Brain pericyte (primary cell): ENCODE results near the gene EIF3F.

ENCODE experiments used
- DNase-seq: peaks from one replicate; pipeline ENCODE4 v3.0.0-alpha.2; 2012; ENCODE audit warnings: low read depth, low spot score

EIF3F gene

DNA sequence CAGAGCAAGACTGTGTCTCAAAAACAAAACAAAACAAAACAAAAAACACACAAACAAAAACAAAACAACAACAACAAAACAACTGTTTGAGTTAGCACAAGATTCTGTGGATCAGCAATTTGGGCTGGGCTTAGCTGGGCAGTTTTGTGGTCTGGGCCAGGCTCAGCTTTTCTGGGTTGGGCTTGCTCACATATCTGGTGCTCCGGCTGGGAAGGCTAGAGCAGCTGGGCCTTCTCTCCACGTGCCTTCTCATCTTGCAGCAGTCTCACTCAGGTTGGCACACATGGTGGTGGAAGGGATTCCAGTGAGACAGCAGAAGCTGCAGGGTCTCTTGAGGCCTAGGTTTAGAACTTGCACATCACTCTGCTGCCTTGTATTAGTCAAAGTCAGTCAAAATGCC lies 35.7 kb downstream of the EIF3F start:
- DNase-seq, result no peak

DNA sequence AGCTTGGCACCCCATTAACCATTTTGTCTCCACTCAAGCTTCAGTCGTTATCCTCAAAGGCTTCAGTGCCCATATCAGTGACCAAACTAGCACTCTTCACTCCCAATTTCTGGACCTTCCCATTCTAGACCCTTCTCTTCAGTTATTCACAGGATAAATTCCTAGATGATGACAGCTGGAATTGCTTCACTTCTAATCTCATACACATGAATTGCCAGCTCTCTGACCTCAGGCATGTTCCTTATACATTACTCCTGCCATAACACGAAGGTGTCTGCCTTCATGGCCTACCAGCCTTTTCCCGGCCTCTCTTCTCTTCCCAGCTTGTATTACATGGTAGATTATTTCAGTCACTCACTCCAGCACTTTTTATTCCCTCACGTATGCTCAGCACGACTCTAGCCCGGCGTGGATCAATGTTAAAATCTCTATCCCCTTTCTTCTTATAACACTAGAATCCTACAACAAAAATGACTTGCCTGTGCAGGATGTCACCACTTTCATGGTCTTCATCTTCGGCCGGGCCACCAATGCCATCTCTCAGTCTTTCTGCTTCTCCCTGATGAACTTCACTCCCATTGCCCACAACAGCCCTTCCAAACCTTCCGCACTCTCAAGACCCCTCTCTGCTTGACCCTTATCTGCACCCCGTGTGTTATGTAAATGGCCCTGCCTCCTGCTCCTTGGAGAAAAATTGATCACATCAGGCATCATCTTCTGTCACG lies 36.9 kb downstream of the EIF3F start:
- no peak for DNase-seq

DNA sequence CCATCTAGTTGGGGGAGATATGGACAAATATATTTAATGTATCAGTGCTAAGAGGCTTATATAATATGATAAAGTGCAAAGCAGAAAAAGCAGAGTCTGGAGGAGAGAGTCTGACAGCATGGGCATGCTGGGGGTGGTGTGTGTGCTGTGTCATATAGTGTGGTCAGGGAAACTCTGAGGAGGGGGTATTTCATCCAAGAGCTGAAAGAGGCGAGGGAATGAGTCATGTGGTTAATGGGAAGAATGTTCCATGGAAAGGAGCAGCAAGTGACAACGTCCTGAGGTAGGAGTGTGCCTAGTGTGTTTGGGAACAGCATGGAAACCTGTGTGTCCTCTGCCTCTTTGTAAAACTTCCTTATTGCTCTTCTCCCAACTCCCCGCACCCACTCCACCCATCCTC lies 38.0 kb downstream of the EIF3F start:
- no peak for DNase-seq

DNA sequence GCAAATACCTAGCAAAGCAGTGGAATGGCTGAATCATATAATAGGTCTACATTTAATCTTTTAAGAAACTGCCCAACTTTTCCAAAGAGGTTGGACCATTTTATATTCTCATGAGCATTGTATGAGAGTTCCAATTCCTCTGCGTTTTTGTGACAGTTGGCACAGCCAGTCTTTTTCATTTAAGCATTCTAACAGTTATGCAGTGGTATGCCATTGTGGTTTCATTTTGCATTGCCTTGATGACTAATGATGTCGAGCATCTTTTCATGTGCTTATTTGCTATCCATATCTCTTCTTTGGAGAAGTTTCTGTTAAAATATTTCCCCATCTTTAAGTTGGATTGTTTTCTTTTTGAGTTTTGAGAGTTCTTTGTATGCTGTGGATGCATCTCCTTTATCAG lies 38.7 kb downstream of the EIF3F start:
- no peak for DNase-seq

- no peak for DNase-seq
These were observed 39.8 kb downstream of the EIF3F start for GRCh38 chr11:8026982-8027381.

DNA sequence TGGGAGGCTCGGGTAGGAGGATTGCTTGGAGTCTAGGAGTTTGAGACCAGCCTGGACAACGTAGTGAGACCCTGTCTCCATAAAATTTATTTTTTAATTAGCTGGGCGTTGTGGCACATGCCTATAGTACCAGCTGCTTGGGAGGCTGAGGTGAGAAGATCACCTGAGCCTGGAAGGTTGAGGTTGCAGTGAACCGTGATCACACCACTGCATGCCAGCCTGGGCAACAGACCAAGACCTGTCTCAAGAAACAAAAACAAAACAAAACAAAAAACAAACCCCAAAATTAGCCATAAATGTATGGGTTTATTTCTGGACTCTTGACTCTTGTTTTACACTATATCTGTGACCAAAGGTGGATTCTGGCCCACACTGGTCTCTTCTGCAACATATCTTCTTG lies 41.6 kb downstream of the EIF3F start:
- no peak for DNase-seq

- no peak for DNase-seq
These were observed 43.5 kb downstream of the EIF3F start for GRCh38 chr11:8030526-8031247.

GRCh38 chr11:8031248-8032115 lies 44.3 kb downstream of the EIF3F start:
- no peak for DNase-seq

- no peak for DNase-seq
These were observed 45.0 kb downstream of the EIF3F start for GRCh38 chr11:8032122-8032521.

DNA sequence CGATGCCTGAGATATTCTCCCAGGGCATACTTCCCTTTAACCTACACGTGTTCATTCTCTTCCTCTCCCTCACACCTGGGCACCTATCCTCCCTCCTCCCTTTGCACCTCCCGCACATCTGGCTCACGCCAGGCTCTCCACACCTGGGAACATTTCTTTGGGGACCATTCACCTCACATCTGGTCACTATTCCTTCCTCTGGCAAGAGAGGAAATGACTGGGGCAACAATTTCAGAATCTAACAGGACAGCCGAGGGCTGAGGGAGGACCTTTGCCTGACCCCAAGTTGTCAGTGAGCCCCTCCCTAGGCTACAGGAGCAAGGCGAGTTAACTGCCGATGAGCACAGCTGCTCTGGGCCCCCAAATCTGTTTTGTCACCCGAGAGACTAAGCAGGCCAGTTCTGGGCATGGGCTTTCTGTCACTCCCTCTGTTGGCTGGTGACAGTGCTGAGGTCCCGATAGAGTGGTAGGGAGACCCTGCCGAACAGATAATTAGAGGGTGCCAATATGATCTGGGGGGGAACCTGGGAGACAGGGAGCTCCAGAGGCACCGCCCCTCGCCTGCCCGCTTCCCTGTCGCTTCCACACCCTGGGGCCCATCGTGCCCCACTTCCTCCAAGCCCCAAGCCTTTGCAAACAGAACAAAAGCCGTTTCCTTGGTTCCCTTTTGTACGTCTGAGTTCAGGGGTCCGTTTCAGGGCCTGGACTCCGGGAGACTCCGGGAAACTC lies 45.6 kb downstream of the EIF3F start:
- no peak for DNase-seq

- DNase-seq, result peak; percentile 34
These were observed 46.4 kb downstream of the EIF3F start for GRCh38 chr11:8033305-8034105.

- DNase-seq, result no peak
These were observed 47.0 kb downstream of the EIF3F start for GRCh38 chr11:8034106-8034585.

DNA sequence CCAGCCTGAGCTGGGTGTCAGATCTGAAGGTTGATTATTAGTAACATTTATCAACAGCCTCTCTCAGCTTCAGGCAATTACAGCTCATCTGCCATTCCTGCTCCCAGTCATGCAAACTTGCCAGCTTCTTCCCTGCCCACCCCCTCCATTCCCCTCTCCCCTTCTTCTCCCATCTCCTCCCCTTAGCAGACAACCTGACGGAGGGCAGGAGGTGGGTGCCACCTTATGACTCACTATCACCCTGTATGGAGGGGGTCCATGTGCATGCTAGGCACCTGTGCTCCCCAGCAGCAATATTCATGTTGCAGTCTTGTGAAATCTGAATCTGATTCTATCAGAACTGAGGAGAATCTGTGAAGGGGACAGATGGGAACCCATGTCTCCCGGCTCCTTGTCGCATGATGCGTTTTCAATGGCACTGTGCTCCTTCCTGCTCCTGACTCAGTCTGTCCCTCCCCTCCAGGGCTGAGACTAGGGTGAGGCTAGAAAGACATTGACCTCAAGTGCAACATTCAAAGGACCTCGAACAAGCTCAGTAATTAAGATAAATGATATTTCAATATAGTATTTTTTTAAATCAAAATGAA lies 47.6 kb downstream of the EIF3F start:
- DNase-seq, result no peak

GRCh38 chr11:8035200-8035855 lies 48.2 kb downstream of the EIF3F start:
- no peak for DNase-seq

DNA sequence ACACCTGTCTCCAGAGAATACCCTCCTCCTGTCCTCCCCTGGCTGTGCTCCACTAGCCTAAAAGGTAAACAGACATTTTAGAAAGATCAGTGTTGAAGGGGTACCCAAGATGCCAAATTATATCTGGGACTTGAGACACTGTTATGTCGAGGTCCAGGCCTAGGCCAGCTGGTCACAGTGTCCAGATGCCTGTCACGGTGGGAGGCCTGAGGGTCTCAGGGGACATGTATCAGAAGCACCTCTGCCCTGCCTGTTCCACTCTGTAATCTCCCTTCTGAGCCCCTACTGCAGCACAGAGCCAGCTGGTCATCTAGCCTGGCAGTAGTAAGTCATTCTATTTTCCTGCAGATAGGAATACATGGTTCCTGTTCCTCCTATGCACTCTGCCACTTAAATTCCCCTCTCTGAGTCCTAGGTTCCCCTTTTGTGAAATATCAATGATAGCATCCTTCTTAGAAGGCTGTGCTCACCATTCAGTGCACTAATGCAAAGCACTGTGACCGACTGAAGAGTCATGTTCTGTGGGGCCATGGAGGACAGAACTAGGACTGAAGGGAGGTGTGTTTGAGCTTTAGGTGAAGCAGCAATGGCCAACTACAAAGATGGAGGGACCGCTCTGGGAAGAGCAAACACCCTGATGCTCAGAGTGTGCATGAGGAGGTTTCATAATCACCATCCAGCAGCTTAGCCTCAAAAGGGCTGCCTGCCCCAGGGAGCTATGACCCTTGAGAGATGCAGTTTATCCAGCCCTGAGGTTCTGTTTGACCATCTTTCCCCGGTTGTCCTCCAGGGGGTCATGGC lies 49.1 kb downstream of the EIF3F start:
- no peak for DNase-seq

DNA sequence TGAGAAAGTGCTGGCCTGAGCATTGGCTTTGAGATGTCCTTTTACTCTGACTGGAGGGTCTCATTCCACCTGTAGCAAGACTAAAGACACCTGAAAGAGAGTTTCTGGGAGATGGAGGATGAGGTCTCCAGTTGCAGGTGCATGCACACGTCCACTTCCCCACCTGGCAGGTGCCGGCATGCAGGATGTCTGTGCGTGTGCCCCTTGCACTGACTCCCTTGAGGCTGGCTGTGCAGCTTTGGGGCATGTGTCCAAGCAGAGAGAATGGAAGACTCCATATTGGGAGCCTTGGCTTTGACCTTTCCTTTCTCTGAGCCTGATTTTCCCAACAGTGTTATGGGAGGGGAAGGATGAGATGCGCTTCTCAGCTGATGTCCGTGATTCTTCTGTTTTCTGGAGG lies 49.8 kb downstream of the EIF3F start:
- no peak for DNase-seq

GRCh38 chr11:8038393-8038792 lies 51.3 kb downstream of the EIF3F start:
- no peak for DNase-seq

DNA sequence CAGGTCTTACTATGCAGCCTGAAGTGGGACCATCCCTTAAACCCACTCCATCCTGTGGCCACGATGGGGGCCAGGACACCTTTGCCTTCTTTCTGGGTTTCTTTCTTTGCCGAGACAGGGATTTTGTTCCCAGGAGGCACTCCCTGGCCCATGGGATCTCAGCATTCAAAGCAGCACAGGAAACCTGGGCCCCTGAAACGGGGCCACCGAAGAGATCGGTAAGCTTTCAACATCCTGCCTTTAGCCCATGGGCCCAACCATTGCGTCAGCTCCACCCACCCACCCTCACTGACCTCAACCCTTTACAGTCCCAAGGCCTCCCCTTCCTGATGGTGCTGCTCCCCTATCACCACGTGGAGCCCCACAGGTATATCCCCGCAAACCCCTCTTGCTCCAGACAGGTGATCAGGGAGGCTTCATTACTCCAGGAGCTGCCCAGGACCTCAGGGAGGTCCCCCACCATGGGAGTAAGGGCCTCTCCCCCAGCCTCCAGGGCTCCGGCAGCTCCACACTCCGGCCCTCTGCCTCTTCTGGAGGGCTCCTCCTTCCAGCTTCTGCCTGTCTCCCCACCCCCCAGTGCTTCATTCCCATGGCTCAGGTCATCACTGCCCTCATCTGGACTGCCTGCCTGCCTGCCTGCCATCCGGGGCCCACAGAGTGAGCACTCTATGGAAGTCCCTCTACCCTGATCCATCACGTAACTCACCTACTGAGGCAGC lies 51.8 kb downstream of the EIF3F start:
- DNase-seq, result no peak
